NK-92 (cell line): ENCODE measurements around the gene GHRL.
"Not testable (repeated sequence)": the region's sequence is repeated elsewhere in the genome, so short reads cannot be mapped to it uniquely, and the experiment has no call there.

Experiments
- DNase-seq: peaks from one replicate; lab custom pipeline; 2025; ENCODE audit not compliant: unreplicated experiment; lab: John Stamatoyannopoulos, UW

GHRL gene

GRCh38 chr3:10278501-10278900 lies 14.2 kb downstream of the GHRL start:
- DNase-seq = no peak

- no peak for DNase-seq
Measured at GRCh38 chr3:10277115-10277625, 15.6 kb downstream of the GHRL start.

GRCh38 chr3:10274601-10275000 lies 18.1 kb downstream of the GHRL start:
- DNase-seq = no peak

- DNase-seq = no peak
Measured at GRCh38 chr3:10273702-10274305, 18.9 kb downstream of the GHRL start.

GRCh38 chr3:10272977-10273376 lies 19.8 kb downstream of the GHRL start:
- no peak for DNase-seq

- DNase-seq = not testable (repeated sequence)
Measured at GRCh38 chr3:10272476-10272875, 20.3 kb downstream of the GHRL start.

GRCh38 chr3:10269443-10269842 lies 23.3 kb downstream of the GHRL start:
- no peak for DNase-seq

- DNase-seq = no peak
Measured at GRCh38 chr3:10268930-10269329, 23.8 kb downstream of the GHRL start.

- no peak for DNase-seq
Measured at GRCh38 chr3:10268116-10268515, 24.6 kb downstream of the GHRL start.

- not testable (repeated sequence) for DNase-seq
Measured at GRCh38 chr3:10266936-10267335, 25.8 kb downstream of the GHRL start.

GRCh38 chr3:10265833-10266232 lies 26.9 kb downstream of the GHRL start:
- no peak for DNase-seq

GRCh38 chr3:10263646-10264363 lies 28.9 kb downstream of the GHRL start:
- DNase-seq = no peak

GRCh38 chr3:10262027-10262426 lies 30.7 kb downstream of the GHRL start:
- DNase-seq = no peak

GRCh38 chr3:10260211-10260701 lies 32.5 kb downstream of the GHRL start:
- no peak for DNase-seq

GRCh38 chr3:10259798-10260197 lies 32.9 kb downstream of the GHRL start:
- DNase-seq = no peak

GRCh38 chr3:10259036-10259435 lies 33.7 kb downstream of the GHRL start:
- DNase-seq = no peak

GRCh38 chr3:10255835-10256234 lies 36.9 kb downstream of the GHRL start:
- no peak for DNase-seq

GRCh38 chr3:10253731-10254130 lies 39.0 kb downstream of the GHRL start:
- no peak for DNase-seq

- DNase-seq = no peak
Measured at GRCh38 chr3:10251006-10251405, 41.7 kb downstream of the GHRL start.

GRCh38 chr3:10249833-10250232 lies 42.9 kb downstream of the GHRL start:
- DNase-seq = no peak

- no peak for DNase-seq
Measured at GRCh38 chr3:10248984-10249748, 43.6 kb downstream of the GHRL start.
